ENCODE results near the gene DNAJC16.

- TF ChIP-seq CTCF (conservative IDR thresholded peaks at IDR 0.05; ENCODE audit: low read length) (no peak), EZH2phosphoT487 (IDR thresholded peaks at IDR 0.05; ENCODE audit: borderline replicate concordance, low read depth, low read length) (no peak)
These were observed 41.9 kb downstream of the DNAJC16 start for GRCh38 chr1:15568387-15569073.

All from OCI-LY7 (cell line).